ENCODE results near the gene COG5.

- TF ChIP-seq CTCF (conservative IDR thresholded peaks at IDR 0.05; ENCODE audit: low read depth, low read length) (no peak), EZH2 (IDR thresholded peaks at IDR 0.05; ENCODE audit: borderline replicate concordance, low read depth, low read length, poor library complexity, severe bottlenecking) (no peak)
Measured at GRCh38 chr7:107234436-107234835, 329.3 kb downstream of the COG5 start.
